AG20443 (cell line): ENCODE measurements around the gene PWP1.

ENCODE experiments used
- DNase-seq: peaks from one replicate; pipeline ENCODE4 v3.0.0; 2012; ENCODE audit warnings: low spot score, mixed read lengths

The PWP1 gene

GRCh38 chr12:107685360-107686248, at the start of gene PWP1:
TSS of gene PWP1 (plus strand) at chr12:107685799. CDS start at chr12:107685900, 101 bp downstream.
- peak; percentile 99 for DNase-seq

GRCh38 chr12:107641154-107641553, 44.4 kb upstream of the PWP1 start:
- DNase-seq = no peak

GRCh38 chr12:107642240-107642639, 43.4 kb upstream of the PWP1 start:
- no peak for DNase-seq

GRCh38 chr12:107645630-107646333, 39.8 kb upstream of the PWP1 start:
- no peak for DNase-seq

GRCh38 chr12:107646436-107646835, 39.2 kb upstream of the PWP1 start:
- no peak for DNase-seq

- DNase-seq = no peak
Observed at GRCh38 chr12:107649661-107650061, 35.9 kb upstream of the PWP1 start.

- no peak for DNase-seq
Observed at GRCh38 chr12:107650977-107651376, 34.6 kb upstream of the PWP1 start.

- DNase-seq = no peak
Observed at GRCh38 chr12:107651571-107652449, 33.8 kb upstream of the PWP1 start.

GRCh38 chr12:107653519-107653918, 32.1 kb upstream of the PWP1 start:
- no peak for DNase-seq

- DNase-seq = no peak
Observed at GRCh38 chr12:107654873-107655272, 30.7 kb upstream of the PWP1 start.

GRCh38 chr12:107655281-107656065, 30.1 kb upstream of the PWP1 start:
- no peak for DNase-seq

GRCh38 chr12:107656302-107656701, 29.3 kb upstream of the PWP1 start:
- DNase-seq = no peak

GRCh38 chr12:107657133-107657532, 28.5 kb upstream of the PWP1 start:
- no peak for DNase-seq

- no peak for DNase-seq
Observed at GRCh38 chr12:107657621-107658020, 28.0 kb upstream of the PWP1 start.

GRCh38 chr12:107660235-107660634, 25.4 kb upstream of the PWP1 start:
- DNase-seq = no peak

- no peak for DNase-seq
Observed at GRCh38 chr12:107660861-107661415, 24.7 kb upstream of the PWP1 start.

GRCh38 chr12:107661830-107662229, 23.8 kb upstream of the PWP1 start:
- no peak for DNase-seq

- DNase-seq = no peak
Observed at GRCh38 chr12:107662484-107662883, 23.1 kb upstream of the PWP1 start.

GRCh38 chr12:107663277-107663676, 22.3 kb upstream of the PWP1 start:
- DNase-seq = no peak

GRCh38 chr12:107666009-107666408, 19.6 kb upstream of the PWP1 start:
- no peak for DNase-seq

GRCh38 chr12:107667464-107667863, 18.1 kb upstream of the PWP1 start:
- no peak for DNase-seq
